Right renal cortex interstitium (tissue), 3 donors: ENCODE data around the gene SLC25A4. TPM values are rescaled to one million over a fixed set of nuclear protein-coding genes. Genes with fewer than 3 reads are reported as not detected.
A peak's percentile ranks its signal among the peaks of the same experiment; 100 is the strongest.
"Not testable (repeated sequence)": the region's sequence is repeated elsewhere in the genome, so short reads cannot be mapped to it uniquely, and the experiment has no call there.

Experiments used
- DNase-seq, 3 donors: peaks; one replicate each; pipeline ENCODE4 v3.0.0-alpha.2; 2013; ENCODE audit warnings: low read depth in 3 of 3, low spot score in 2 of 3
- polyA plus RNA-seq, 3 donors: library from polyadenylated mRNA; unstranded; fragments of 120-200 nt; gene quantifications; one replicate each; pipeline ENCODE4 v1.2.1, GENCODE V29; 2013; ENCODE audit not compliant: insufficient read length in 3 of 3

Gene SLC25A4
- 10 to 100 TPM; 44.2 to 50.7 (median 44.9) TPM for polyA plus RNA-seq

- DNase-seq, result peak in 1 of 3 donors; percentile 69
Measured at GRCh38 chr4:185142912-185143600, at the start of gene SLC25A4. TSS of gene SLC25A4 (plus strand) at chr4:185143266. CDS start at chr4:185143373, 107 bp downstream.

DNA sequence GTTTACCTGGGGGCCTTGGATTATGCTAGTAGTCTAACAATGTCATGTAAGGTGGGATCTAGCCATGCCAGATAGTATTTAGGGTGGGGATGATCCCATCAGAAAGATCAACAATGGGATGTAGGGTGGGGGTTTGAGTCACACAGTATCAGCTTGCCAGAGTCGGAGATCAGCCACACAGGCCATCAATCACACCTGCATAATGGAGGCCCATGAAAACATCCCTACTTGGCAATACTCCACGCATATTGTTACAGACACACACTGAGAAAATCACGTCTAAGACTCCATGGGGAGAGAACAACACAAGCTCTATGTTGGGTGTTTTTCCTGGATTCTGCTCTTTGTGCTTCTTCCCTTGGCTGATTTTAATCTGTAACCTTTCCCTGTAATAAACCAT is 49.5 kb upstream of the SLC25A4 start:
- DNase-seq, result no peak

- DNase-seq, result no peak
Measured at GRCh38 chr4:185096032-185096653, 46.9 kb upstream of the SLC25A4 start.

DNA sequence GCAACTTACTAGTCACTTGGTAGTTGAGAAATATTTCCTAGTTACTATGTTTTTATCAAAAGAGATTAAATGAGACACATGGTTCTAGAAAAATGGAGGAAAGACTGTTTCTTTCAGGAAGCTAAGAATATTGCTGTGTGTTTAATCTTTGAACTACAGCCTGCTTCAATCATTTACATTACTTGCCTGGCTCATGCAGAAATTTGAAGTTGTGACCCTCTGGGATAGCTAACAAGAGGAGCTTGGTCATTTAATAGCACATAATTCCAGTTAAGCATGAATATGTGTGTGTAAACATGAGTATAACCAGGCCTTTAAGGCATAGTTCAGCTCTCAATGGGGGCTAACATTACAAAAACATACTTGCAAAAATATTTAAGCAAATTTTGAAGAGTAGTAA is 44.6 kb upstream of the SLC25A4 start:
- DNase-seq, result no peak

DNA sequence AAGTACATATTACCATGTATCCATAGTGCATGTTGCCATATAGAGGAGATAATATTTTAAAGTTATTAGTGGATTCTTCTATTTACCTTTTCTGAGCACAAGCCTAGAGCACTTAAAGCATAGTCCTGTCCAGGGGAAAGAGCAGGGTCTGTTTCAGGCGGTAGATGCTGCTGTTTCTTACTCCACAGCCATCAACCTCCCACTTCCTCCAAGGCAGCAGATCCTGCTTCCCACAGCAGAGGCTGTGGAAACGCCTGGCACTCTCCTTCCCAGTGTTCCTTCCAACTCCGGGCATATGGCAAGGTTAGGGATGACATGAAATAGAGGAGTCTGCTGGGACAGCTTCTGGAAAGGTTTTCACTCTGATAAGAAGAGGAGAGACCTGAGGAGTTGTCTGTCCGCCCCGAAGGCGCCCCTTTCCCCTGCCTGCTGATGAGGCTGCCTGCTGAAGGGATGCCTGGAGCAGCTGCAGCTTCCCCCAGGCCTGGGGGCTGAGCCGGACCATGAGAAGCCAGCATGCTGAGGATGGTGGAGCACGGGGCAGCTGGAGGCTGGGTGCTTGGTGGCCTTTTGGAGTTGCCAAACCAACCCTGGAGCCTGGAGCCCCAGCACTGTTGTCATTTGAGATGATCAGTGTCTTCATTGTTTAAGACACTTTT is 43.9 kb upstream of the SLC25A4 start:
- DNase-seq, result no peak

DNA sequence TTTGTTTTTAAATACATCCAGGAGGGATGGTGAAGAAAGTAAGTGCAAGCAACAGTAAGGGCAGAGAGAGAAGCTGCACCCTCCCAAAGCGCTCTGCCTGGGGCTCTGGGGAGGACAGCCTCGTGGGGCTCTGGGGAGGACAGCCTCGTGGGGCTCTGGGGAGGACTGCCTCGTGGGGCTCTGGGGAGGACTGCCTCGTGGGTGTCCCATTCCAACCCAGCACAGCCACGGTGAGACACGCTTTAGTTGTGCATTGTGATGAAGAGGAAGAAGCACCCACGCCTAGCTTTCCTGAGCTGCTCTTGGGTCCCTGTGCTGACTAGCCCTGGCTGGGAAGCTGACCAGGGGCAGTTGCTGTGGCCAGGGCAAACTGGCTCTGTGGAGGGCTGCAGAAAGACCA is 43.1 kb upstream of the SLC25A4 start:
- DNase-seq, result no peak

DNA sequence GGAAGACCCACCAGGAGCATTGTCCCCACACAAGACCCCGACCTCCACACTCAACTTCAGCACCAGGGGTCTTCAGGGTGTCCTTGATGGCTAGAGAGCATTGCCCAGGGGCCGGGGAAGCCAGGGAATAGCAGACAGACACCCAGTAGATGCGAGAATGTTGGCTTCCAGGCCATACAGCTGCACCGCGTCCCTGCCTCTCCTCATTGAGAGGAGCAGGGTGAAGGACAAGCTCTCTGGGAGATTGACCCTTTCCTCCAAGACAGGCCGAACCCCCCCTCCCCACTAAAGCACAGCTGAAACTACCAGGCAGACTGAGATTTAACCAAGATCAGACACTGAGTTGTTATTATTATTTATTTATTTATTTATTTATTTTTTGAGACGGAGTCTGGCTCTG is 42.6 kb upstream of the SLC25A4 start:
- DNase-seq, result no peak

- DNase-seq, result no peak
Measured at GRCh38 chr4:185101354-185101890, 41.6 kb upstream of the SLC25A4 start.

DNA sequence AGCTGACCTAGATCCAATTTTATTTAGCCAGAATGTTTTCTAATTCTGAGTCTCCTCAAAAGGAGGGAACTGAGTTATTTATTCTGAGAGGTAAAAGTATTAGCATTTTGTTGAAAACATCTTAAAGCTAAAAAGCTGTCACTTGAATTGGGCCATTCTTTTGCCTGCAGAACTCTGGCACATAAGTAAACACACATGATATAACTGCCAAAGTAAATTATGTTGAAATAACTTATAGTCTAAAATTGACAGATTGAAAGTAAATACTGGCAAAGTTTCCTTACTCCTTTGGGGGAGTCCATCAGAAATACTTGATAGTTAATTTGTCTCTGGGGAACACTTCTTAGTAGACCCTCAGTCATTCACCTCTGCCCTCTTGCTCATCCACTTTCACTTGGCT is 38.3 kb upstream of the SLC25A4 start:
- no peak for DNase-seq

GRCh38 chr4:185106353-185106752 is 36.7 kb upstream of the SLC25A4 start:
- DNase-seq, result no peak

GRCh38 chr4:185107574-185107973 is 35.5 kb upstream of the SLC25A4 start:
- not testable (repeated sequence) for DNase-seq

DNA sequence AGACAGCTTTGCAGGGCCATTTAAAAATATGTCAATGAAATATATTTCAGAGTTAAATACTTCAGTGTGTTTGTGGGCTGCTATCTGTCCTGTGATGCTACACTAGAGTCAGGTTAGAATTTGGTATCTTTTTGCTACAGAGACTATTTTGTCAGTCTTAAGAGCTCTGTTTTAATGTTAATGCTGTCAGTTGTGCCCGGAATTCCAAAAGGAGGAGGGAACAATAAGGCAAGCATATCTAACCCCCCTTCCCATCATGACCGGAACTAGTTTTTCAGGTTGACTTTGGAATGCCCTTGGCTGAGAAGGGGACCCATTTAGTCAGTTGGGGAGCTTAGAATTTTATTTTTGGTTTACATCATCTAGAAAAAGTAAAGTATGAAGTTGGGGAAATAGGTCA is 34.9 kb upstream of the SLC25A4 start:
- no peak for DNase-seq

GRCh38 chr4:185108669-185109068 is 34.4 kb upstream of the SLC25A4 start:
- DNase-seq, result no peak

- no peak for DNase-seq
Measured at GRCh38 chr4:185109736-185110135, 33.3 kb upstream of the SLC25A4 start.

DNA sequence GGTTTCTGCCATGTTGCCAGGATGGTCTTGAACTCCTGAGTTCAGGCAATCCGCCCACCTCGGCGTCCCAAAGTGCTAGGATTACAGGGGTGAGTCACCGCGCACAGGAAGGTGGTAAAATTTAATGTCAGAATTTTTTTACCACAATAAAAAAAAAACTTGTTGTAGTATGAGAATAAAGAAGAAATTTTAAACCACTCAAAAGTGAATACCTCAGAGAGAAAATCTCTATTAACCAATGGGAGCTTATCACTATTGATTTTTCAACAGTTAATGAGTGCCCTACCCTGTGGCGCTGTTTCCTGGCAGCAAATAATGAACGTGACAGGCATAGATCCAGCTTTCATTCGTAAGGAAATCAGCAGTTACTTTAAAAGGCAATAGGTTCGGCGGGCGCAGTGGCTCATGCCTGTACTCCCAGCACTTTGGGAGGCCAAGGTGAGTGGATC is 32.7 kb upstream of the SLC25A4 start:
- no peak for DNase-seq

DNA sequence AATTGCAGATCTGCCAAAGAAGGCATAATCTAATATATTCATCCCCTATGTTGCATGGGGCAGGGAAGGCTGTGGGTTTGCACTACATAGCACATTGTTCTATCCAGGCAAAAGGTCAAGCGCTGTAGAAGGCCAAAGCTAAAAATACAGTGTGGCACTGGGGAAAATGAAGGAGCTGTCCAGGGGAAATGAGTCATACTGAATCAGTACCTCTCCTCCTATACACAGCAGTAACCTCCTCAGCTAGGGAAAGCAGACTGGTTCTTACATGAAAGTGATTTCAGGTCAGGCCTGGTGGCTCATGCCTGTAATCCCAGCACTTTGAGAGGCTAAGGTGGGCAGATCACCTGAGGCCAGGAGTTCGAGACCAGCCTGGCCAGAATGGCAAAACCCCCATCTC is 31.0 kb upstream of the SLC25A4 start:
- no peak for DNase-seq

DNA sequence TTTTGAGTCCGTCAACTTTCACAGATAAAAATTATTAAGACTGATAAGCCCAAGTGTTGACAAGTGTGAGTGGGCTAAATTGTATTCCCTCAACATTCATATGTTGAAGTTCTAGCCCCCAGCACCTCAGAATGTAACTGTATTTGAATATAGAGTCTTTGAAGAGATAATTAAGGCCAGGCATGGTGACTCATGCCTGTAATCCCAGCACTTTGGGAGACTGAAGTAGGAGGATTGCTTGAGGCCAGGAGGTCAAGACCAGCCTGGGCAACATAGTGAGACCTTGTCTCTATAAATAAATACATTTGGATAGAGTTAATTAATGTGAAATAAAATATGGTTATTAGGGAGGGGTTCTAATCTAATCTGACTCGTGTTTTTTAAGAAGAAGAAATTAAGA is 29.7 kb upstream of the SLC25A4 start:
- no peak for DNase-seq

- peak; percentile 65 to 73 (median 72) for DNase-seq
Measured at GRCh38 chr4:185115827-185116232, 27.2 kb upstream of the SLC25A4 start.

GRCh38 chr4:185117300-185117934 is 25.6 kb upstream of the SLC25A4 start:
- DNase-seq, result no peak

DNA sequence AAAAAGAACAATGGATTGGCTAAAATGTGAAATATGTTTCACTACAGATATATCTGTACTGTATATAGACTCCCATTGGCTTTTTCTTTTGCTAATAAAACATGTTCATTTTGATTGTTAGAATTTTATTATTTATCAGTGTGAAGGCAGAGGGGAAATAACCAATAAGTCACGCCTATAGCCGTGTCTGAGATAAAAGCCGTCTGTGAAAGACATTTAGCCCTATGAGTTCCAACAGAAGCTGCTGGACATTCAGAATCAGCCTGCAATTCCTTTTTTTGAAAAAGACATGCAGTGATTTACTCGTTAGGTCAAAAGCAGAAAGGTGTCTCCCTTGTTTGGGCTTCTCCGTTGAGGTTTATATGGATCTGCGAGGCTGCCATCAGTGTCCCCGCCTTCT is 24.2 kb upstream of the SLC25A4 start:
- DNase-seq, result no peak

DNA sequence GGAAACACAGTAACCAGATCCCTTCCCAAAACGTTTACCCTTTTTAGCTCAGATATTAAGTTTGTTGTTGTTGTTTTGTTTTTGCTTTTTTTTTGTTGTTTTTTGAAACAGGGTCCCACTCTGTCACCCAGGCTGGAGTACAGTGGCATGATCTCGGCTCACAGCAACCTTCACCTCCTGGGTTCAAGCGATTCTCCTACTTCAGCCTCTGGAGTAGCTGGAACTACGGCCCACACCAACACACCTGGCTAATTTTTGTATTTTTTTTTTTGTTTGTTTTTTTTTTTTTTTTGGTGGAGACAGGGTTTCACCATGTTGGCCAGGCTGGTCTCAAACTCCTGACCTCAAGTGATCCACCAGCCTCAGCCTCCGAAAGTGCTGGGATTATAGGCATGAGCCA is 23.6 kb upstream of the SLC25A4 start:
- DNase-seq, result not testable (repeated sequence)
